ENCODE results near the gene JARID2. TPM values are rescaled to one million over a fixed set of nuclear protein-coding genes. Genes with fewer than 3 reads are reported as not detected.
"Not testable (repeated sequence)": the region's sequence is repeated elsewhere in the genome, so short reads cannot be mapped to it uniquely, and the experiment has no call there.

The JARID2 gene
- total RNA-seq, 4 donors from 2014 or later: 20.0 to 29.4 (median 23.9) TPM

GRCh38 chr6:15538106-15538505 lies 292.2 kb downstream of the JARID2 start:
- Histone ChIP-seq H3K36me3 (peaks cover 3% of the 10 kb centered on the region), H3K4me1 (peaks cover 10% of the 10 kb centered on the region), H3K27me3 (no peaks in the 10 kb centered on the region), H3K27ac (no peak overlapping the region), H3K4me3 (no peak overlapping the region), H3K9me3 (no peaks in the 10 kb centered on the region)
- 98% methylated on average over 5 of the region's 5 CpGs for WGBS
- no peak for TF ChIP-seq POLR2A (IDR thresholded peaks at IDR 0.05)
- TF ChIP-seq EP300 (IDR thresholded peaks at IDR 0.05): no peak
- TF ChIP-seq, protein P1, sequence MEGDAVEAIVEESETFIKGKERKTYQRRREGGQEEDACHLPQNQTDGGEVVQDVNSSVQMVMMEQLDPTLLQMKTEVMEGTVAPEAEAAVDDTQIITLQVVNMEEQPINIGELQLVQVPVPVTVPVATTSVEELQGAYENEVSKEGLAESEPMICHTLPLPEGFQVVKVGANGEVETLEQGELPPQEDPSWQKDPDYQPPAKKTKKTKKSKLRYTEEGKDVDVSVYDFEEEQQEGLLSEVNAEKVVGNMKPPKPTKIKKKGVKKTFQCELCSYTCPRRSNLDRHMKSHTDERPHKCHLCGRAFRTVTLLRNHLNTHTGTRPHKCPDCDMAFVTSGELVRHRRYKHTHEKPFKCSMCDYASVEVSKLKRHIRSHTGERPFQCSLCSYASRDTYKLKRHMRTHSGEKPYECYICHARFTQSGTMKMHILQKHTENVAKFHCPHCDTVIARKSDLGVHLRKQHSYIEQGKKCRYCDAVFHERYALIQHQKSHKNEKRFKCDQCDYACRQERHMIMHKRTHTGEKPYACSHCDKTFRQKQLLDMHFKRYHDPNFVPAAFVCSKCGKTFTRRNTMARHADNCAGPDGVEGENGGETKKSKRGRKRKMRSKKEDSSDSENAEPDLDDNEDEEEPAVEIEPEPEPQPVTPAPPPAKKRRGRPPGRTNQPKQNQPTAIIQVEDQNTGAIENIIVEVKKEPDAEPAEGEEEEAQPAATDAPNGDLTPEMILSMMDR (IDR thresholded peaks at IDR 0.05): no peak
- no peak for DNase-seq (ENCODE audit: low spot score in 2 of 2)

GRCh38 chr6:15538766-15539495 lies 293.1 kb downstream of the JARID2 start:
- Histone ChIP-seq H3K27ac (no peak overlapping the region), H3K4me1 (peaks cover 10% of the 10 kb centered on the region), H3K27me3 (no peaks in the 10 kb centered on the region), H3K36me3 (no peaks in the 10 kb centered on the region), H3K9me3 (no peaks in the 10 kb centered on the region), H3K4me3 (no peak overlapping the region)
- TF ChIP-seq, protein P1 (IDR thresholded peaks at IDR 0.05): no peak
- TF ChIP-seq POLR2A (IDR thresholded peaks at IDR 0.05) (no peak), EP300 (IDR thresholded peaks at IDR 0.05) (no peak), POLR2AphosphoS5 (IDR thresholded peaks at IDR 0.05) (no peak)
- no peak for DNase-seq (ENCODE audit: low spot score in 2 of 2)
- WGBS: 90% methylated on average over 9 of the region's 9 CpGs

DNA sequence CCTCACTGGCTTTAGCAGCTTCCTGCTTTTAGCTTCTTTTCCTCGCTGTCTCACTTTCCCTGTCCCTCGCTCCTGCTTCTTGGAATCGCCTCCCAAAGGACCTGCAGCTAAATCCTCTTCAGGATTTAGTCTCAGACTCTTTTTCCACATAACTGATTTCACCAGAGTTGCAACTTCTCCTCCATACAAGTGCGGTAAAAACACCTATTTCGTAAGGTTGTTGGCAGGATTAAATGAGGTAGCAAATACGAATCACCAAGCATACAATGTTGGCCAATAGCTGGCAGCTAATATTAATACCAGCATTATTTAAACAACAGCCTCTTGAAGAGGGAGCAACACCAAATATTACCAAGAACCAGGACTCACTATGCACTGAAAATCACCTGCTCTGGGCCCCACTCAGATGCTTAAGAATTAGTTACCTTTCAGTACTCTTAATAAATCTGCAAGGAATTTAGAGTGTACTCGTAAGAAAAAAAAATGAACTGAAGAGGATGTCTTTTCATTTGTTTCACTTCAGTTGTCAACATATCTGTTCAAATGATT lies 293.9 kb downstream of the JARID2 start:
- TF ChIP-seq POLR2A (IDR thresholded peaks at IDR 0.05) (no peak), POLR2AphosphoS5 (IDR thresholded peaks at IDR 0.05) (no peak), EP300 (IDR thresholded peaks at IDR 0.05) (no peak)
- TF ChIP-seq, protein P1 (IDR thresholded peaks at IDR 0.05): no peak
- no peak for DNase-seq (ENCODE audit: low spot score in 2 of 2)
- peaks cover 10% of the 10 kb centered on the region for H3K4me1 ChIP-seq
- no peaks in the 10 kb centered on the region for H3K9me3 ChIP-seq
- WGBS: 76% methylated on average over 7 of the region's 7 CpGs
- no peaks in the 10 kb centered on the region for H3K36me3 ChIP-seq
- no peaks in the 10 kb centered on the region for H3K27me3 ChIP-seq
- H3K27ac ChIP-seq: no peak overlapping the region
- no peak overlapping the region for H3K4me3 ChIP-seq

DNA sequence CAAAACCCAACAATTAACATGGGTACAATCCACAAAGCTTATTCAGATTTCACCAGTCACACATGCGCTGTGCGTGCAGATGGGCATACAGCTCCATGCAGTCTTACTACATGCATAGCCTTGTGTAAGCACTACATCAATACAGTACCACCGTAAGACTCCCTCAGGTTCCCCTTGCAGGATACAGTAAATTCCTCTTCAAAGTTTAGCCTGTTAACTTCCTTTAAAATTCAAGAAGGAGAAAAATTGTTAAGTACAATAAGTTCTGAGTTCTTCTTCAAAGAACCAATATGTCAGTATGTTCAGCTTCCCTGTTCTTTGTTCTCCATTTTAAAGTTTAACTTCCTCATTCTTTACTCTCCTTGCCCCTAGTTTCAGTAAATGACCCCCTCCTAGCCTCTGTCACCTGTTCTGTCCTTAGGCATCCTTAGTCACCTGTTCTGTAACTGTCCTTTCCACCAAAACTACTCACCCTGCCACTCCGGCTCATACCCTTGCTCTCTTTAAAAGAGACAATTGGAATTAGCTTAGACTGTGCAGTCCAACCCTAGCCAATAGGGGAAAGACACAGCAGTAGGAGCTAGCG lies 297.6 kb downstream of the JARID2 start:
- not testable (repeated sequence) for H3K27ac ChIP-seq; H3K36me3 ChIP-seq; H3K9me3 ChIP-seq; H3K27me3 ChIP-seq; H3K4me1 ChIP-seq; H3K4me3 ChIP-seq; DNase-seq (ENCODE audit: low spot score in 2 of 2)
- 98% methylated on average over 5 of the region's 5 CpGs for WGBS

GRCh38 chr6:15544321-15544900 lies 298.5 kb downstream of the JARID2 start:
- no peak for DNase-seq (ENCODE audit: low spot score in 2 of 2)

More at GRCh38 chr6:15544321-15544900, 298.5 kb downstream of the JARID2 start:
- 87% methylated on average over 4 of the region's 4 CpGs for WGBS
- Histone ChIP-seq H3K4me3 (no peak overlapping the region), H3K27ac (no peak overlapping the region), H3K9me3 (no peaks in the 10 kb centered on the region), H3K4me1 (no peaks in the 10 kb centered on the region), H3K36me3 (no peaks in the 10 kb centered on the region), H3K27me3 (no peaks in the 10 kb centered on the region)
- TF ChIP-seq EP300 (IDR thresholded peaks at IDR 0.05) (no peak), POLR2AphosphoS5 (IDR thresholded peaks at IDR 0.05) (no peak), POLR2A (IDR thresholded peaks at IDR 0.05) (no peak)
- TF ChIP-seq, protein P1 (IDR thresholded peaks at IDR 0.05): no peak

All from suprapubic skin (tissue), 4 donors.